Measurements from ENCODE around the gene METTL18. TPM values are rescaled to one million over a fixed set of nuclear protein-coding genes. Genes with fewer than 3 reads are reported as not detected.
"Not testable (repeated sequence)": the region's sequence is repeated elsewhere in the genome, so short reads cannot be mapped to it uniquely, and the experiment has no call there.

The METTL18 gene
- total RNA-seq, 2 experiments from 2014 or later: 11.6 to 13.3 TPM

DNA sequence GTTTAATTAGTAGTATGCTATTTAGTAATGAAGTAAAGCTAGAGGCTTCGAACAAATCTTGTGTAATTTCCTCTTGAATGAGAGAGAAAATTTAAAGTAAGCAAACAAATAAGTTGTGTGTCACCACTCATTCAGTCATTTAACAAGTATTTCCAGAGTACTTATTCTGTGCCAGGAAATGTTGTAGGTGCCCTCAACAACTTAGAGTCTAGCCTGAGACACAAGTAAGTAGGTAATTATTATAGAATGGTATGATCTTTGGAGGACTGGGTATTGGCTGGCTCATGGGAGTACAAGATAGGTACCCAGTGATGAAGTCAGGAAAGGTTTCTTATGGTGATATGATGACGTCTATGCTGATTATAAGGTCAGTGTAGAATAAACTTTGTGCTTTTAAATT, 17.4 kb upstream of the METTL18 start:
- POLR2A ChIA-PET: no interaction called here
- intact Hi-C loops (cut with DNase I, micrococcal nuclease): loop anchor here in 1 of 2 experiments (10.0 kb wide), 1 partner anchor 63 kb away; no protein-coding TSS in a partner anchor
- Mint-ChIP-seq H3K4me1 (no peaks in the 10 kb centered on the region), H3K27me3 (no peaks in the 10 kb centered on the region), H3K36me3 (ENCODE audit: low read depth) (peaks cover 41% of the 10 kb centered on the region), H3K9me3 (ENCODE audit: low read depth) (no peaks in the 10 kb centered on the region), H3K27ac (no peak overlapping the region), H3K4me3 (no peak overlapping the region)
- no peak for DNase-seq
- CTCF ChIA-PET: no interaction called here
- no peak for ATAC-seq

DNA sequence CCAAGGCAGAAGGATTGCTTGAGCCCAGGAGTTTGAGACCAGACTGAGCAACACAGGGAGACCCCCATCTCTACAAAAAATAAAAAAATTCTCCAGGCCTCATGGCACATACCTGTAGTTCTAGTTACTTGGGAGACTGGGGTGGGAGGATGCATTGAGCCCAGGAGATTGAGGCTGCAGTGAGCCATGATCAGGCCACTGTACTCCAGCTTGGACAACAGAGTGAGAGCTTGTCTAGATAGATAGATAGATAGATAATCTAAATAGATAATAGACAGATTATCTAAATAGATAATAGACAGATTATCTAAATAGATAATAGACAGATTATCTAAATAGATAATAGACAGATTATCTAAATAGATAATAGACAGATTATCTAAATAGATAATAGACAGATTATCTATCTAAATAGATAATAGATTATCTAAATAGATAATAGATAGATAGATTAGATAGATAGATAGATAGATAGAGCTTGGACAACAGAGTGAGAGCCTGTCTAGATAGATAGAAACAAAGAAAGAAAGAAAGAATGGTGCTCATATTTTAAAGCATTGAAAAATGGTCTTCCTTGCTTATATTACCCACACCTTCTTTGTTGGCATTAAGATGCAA, 16.8 kb upstream of the METTL18 start:
- CTCF ChIA-PET: interaction anchor here (0.6 kb wide), 1 partner anchor 263 kb away, joined by 3 read pairs; no protein-coding TSS in a partner anchor

DNA sequence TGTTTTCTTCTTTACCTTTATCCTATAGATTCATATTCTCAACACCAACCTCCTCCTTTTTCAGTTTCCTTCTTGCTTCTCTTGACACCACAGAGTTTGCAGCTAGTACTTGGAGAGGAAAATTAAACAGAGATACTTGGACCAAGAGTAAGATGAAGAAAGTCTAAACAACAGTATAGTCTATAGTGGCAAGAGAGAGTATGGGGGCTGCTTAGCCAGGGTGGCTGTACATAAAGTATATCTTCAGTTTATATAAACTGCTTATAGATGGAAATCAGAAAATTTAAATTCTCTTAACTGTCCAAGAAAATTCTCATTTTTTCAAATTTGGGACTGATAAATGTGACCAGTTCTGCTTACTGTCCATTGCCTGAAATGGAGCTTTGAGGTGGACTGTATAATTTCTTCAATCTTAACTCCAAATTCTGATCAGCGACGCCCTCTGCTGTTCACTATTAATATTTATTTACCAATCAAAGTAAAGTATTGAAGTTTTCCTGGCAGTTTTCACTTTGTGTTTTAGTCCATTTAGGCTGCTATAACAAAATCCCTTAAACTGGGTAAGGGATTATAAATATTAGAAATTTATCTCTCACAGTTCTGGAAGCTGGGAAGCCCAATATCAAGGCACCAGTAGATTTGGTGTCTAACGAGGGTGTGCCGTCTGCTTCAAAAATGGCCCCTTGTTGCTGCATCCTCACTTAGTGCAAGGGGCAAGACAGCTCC, 14.8 kb upstream of the METTL18 start:
- Mint-ChIP-seq H3K4me3 (no peak overlapping the region), H3K4me1 (no peaks in the 10 kb centered on the region), H3K27me3 (no peaks in the 10 kb centered on the region), H3K27ac (no peak overlapping the region), H3K9me3 (ENCODE audit: low read depth) (no peaks in the 10 kb centered on the region), H3K36me3 (ENCODE audit: low read depth) (peaks cover 36% of the 10 kb centered on the region)
- ChIA-PET POLR2A (interaction anchor here (0.9 kb wide), 1 partner anchor 14 kb away, joined by 3 read pairs; a partner anchor contains a TSS), CTCF (interaction anchor here (0.5 to 1.7 kb wide), 23 partner anchors 8 to 1487 kb away, joined by 3 to 11 read pairs (median 4); partner anchors contain the start of genes F5 and METTL18)
- intact Hi-C loops (cut with DNase I, micrococcal nuclease): loop anchor here (2.0 to 10.0 kb wide), 3 partner anchors 65 to 343 kb away; no protein-coding TSS in a partner anchor
- ATAC-seq (no peak), DNase-seq (peak; percentile 24)

More for the DNA sequence above, 16.8 kb upstream of the METTL18 start:
- ATAC-seq; POLR2A ChIA-PET; DNase-seq; H3K27me3 Mint-ChIP-seq; H3K4me3 Mint-ChIP-seq; H3K9me3 Mint-ChIP-seq (ENCODE audit: low read depth); H3K27ac Mint-ChIP-seq; H3K4me1 Mint-ChIP-seq: not testable (repeated sequence)
- intact Hi-C loops (cut with DNase I, micrococcal nuclease): loop anchor here in 1 of 2 experiments (10.0 kb wide), 1 partner anchor 63 kb away; no protein-coding TSS in a partner anchor
- H3K36me3 Mint-ChIP-seq (ENCODE audit: low read depth): peaks cover 43% of the 10 kb centered on the region

DNA sequence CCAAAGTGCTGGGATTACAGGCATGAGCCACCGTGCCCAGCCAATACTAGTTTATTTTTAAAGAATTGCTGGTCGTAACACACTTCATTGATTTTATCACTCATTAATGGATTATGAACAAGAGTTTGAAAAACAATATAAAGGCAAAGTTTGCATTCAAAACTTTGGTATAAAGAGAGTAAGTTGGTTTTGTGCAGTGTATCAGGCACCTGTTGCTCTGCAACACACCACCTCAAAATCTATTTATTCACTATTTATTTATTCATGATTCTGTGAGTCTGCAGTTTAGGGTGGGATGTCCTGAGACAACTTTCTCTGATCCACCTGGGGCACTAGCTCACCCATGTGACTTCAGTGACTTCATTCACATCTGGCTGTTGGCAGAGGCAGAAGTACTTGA, 10.2 kb upstream of the METTL18 start:
- intact Hi-C loops (cut with DNase I, micrococcal nuclease): no loop called here
- no peak for DNase-seq
- no peak overlapping the region for H3K27ac Mint-ChIP-seq
- H3K36me3 Mint-ChIP-seq (ENCODE audit: low read depth): peaks cover 38% of the 10 kb centered on the region
- H3K9me3 Mint-ChIP-seq (ENCODE audit: low read depth): no peaks in the 10 kb centered on the region
- ATAC-seq: no peak
- no peaks in the 10 kb centered on the region for H3K4me1 Mint-ChIP-seq
- no peak overlapping the region for H3K4me3 Mint-ChIP-seq
- H3K27me3 Mint-ChIP-seq: no peaks in the 10 kb centered on the region
- CTCF ChIA-PET: no interaction called here
- POLR2A ChIA-PET: no interaction called here

DNA sequence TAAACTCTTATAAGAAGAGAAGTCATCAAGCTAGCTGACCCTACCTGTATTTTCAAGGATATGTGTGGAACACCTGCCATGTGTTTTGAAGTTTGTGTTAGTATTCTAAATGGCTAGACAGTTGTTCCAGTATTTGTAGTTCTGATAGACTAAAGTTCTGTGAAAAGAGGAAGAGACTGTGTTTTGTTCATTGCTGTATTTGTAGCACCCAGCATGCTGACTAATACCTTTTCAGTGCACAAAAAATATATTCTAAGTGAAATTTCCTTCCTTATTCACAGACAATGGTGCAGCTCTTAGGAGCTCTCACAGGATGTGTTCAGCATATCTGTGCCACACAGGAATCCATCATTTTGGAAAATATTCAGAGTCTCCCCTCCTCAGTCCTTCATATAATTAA, 8.2 kb upstream of the METTL18 start:
- no peak overlapping the region for H3K27ac Mint-ChIP-seq
- no peak for DNase-seq
- H3K27me3 Mint-ChIP-seq: no peaks in the 10 kb centered on the region
- no peaks in the 10 kb centered on the region for H3K9me3 Mint-ChIP-seq (ENCODE audit: low read depth)
- POLR2A ChIA-PET: no interaction called here
- peaks cover 34% of the 10 kb centered on the region for H3K36me3 Mint-ChIP-seq (ENCODE audit: low read depth)
- no peak overlapping the region for H3K4me3 Mint-ChIP-seq
- CTCF ChIA-PET: interaction anchor here (1.6 kb wide), 1 partner anchor 217 kb away, joined by 5 read pairs; the partner anchor contains the start of gene F5
- intact Hi-C loops (cut with DNase I, micrococcal nuclease): no loop called here
- H3K4me1 Mint-ChIP-seq: peaks cover 4% of the 10 kb centered on the region
- no peak for ATAC-seq

DNA sequence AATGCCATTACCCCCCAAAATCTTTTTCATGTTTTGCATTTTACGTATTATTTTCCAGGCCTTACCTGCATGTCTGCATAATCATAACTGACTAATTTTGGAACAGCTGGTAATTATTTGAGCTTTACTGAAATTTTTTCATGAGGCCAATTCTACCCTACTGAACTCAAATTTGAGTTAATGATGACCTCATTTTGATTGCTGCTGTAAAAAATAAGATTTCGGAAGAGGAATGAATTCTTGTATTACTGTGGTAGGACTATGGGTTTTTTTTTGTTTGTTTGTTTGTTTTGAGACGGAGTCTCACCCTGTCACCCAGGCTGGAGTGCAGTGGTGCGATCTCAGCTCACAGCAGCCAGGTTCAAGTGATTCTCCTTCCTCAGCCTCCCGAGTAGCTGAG, 2.6 kb upstream of the METTL18 start:
- Mint-ChIP-seq H3K4me1 (peaks cover 35% of the 10 kb centered on the region), H3K9me3 (ENCODE audit: low read depth) (no peaks in the 10 kb centered on the region), H3K27me3 (no peaks in the 10 kb centered on the region), H3K4me3 (no peak overlapping the region), H3K27ac (no peak overlapping the region), H3K36me3 (ENCODE audit: low read depth) (peaks cover 35% of the 10 kb centered on the region)
- DNase-seq (no peak), ATAC-seq (no peak)
- ChIA-PET POLR2A (no interaction called here), CTCF (interaction anchor here (0.7 to 3.4 kb wide), 5 partner anchors 9 to 210 kb away, joined by 3 to 11 read pairs (median 4); no protein-coding TSS in a partner anchor)
- intact Hi-C loops (cut with DNase I, micrococcal nuclease): loop anchor here in 1 of 2 experiments (10.0 kb wide), 1 partner anchor 278 kb away; the partner anchor contains the start of gene KIFAP3

DNA sequence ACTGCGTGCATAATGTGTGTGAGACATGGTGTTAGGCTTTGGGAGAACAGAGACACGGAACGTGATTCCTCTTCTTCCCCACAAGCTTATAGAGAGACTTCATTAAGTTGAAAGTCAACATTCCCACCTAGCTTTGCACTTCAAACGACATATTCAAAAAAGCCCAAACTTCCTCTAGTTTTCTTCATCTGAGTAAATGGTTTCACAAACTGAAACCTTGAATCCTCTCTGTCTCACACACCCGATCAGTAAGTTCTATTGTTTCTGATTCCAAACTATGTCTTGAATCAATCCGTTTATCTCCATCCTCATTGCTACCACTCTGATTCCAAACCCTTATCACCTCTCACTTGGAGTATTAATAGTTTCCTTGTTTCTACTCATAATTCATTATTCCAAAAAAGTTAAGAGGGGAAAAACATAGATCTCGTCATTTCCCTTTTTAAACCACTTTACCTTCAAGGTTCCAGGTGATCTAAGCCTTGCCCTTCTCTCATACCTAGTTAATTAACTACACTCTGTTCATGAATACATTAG, 1.6 kb upstream of the METTL18 start:
- DNase-seq: no peak
- H3K27me3 Mint-ChIP-seq: no peaks in the 10 kb centered on the region
- intact Hi-C loops (cut with DNase I, micrococcal nuclease): loop anchor here in 1 of 2 experiments (10.0 kb wide), 1 partner anchor 278 kb away; the partner anchor contains the start of gene KIFAP3
- POLR2A ChIA-PET: interaction anchor here (1.4 kb wide), 1 partner anchor 210 kb away, joined by 4 read pairs; the partner anchor contains the start of gene F5
- H3K36me3 Mint-ChIP-seq (ENCODE audit: low read depth): peaks cover 43% of the 10 kb centered on the region
- CTCF ChIA-PET: interaction anchor here (0.9 to 3.4 kb wide), 6 partner anchors 10 to 1517 kb away, joined by 3 to 11 read pairs (median 8); partner anchors contain the start of gene F5
- H3K27ac Mint-ChIP-seq: peak overlapping the region; percentile 98
- peaks cover 45% of the 10 kb centered on the region for H3K4me1 Mint-ChIP-seq
- H3K9me3 Mint-ChIP-seq (ENCODE audit: low read depth): no peaks in the 10 kb centered on the region
- ATAC-seq: no peak
- H3K4me3 Mint-ChIP-seq: peak overlapping the region; percentile 96

DNA sequence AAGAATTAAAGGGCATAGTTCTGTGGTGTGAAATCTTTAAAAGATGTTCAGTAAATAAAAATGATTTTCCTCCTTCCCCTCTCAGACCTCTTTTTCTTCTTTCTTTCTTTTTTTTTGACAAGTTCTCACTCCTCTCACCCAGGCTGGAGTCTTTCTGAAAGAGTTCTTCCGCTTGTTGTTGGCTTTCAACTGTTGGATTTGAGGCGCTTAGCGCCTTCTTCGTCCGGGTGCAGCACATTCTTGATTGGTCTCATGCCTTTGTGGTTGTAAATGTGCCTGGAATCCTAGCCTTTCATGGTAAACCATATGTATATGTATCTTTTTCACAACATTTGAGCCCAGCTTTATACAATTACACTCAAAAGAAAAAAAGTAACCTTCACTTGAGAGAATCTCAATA, 980 bp upstream of the METTL18 start:
- POLR2A ChIA-PET: interaction anchor here (0.7 to 1.4 kb wide), 4 partner anchors 9 to 736 kb away, joined by 3 to 6 read pairs (median 4); partner anchors contain the start of genes F5 and GORAB
- H3K27ac Mint-ChIP-seq: peak overlapping the region; percentile 98
- no peak for ATAC-seq

DNA sequence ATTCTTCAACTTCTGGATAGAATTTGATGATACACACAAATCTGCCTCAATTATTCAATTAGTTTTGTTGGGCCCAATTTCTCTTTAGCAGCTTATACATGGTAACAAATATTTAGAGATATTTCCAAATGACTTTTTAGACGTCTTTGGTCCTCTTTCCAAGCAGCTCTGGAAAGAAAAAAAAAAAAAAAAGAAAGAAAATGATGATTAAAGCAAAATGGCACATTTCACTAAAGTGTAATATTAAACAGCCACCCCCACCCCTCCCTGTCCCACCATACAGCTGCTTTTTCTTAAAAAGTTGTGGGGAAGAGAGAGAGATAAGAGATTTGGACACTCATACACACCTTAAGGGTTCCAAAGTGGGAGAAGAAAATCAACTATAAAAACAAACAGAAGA, 977 bp downstream of the METTL18 start:
- ChIA-PET POLR2A (interaction anchor here (0.7 kb wide), 1 partner anchor 34 kb away, joined by 7 read pairs; no protein-coding TSS in a partner anchor), CTCF (interaction anchor here (0.6 to 1.6 kb wide), 8 partner anchors 16 to 307 kb away, joined by 3 to 7 read pairs (median 4); no protein-coding TSS in a partner anchor)
- ATAC-seq (no peak), DNase-seq (no peak)
- Mint-ChIP-seq H3K27ac (peak overlapping the region; percentile 98), H3K4me1 (peaks cover 45% of the 10 kb centered on the region), H3K4me3 (peak overlapping the region; percentile 96), H3K36me3 (ENCODE audit: low read depth) (peaks cover 39% of the 10 kb centered on the region), H3K27me3 (no peaks in the 10 kb centered on the region), H3K9me3 (ENCODE audit: low read depth) (no peaks in the 10 kb centered on the region)
- intact Hi-C loops (cut with DNase I, micrococcal nuclease): loop anchor here (1.0 to 10.0 kb wide), 12 partner anchors 81 to 1987 kb away; partner anchors contain the start of genes KIFAP3 (in 2 of the 2), NME7 (in 2 of the 2), SELL (in 2 of the 2) and BLZF1 (in 1 of the 2)

More for the DNA sequence above, 980 bp upstream of the METTL18 start:
- Mint-ChIP-seq H3K27me3 (no peaks in the 10 kb centered on the region), H3K36me3 (ENCODE audit: low read depth) (peaks cover 45% of the 10 kb centered on the region), H3K4me3 (peak overlapping the region; percentile 96), H3K9me3 (ENCODE audit: low read depth) (no peaks in the 10 kb centered on the region), H3K4me1 (peaks cover 46% of the 10 kb centered on the region)
- CTCF ChIA-PET: interaction anchor here (0.7 to 3.4 kb wide), 8 partner anchors 11 to 1518 kb away, joined by 3 to 11 read pairs (median 5); partner anchors contain the start of gene F5
- peak; percentile 22 for DNase-seq
- intact Hi-C loops (cut with DNase I, micrococcal nuclease): loop anchor here (1.0 to 10.0 kb wide), 6 partner anchors 96 to 1985 kb away; partner anchors contain the start of genes KIFAP3 (in 2 of the 2), F5 (in 1 of the 2) and METTL13 (in 1 of the 2)

DNA sequence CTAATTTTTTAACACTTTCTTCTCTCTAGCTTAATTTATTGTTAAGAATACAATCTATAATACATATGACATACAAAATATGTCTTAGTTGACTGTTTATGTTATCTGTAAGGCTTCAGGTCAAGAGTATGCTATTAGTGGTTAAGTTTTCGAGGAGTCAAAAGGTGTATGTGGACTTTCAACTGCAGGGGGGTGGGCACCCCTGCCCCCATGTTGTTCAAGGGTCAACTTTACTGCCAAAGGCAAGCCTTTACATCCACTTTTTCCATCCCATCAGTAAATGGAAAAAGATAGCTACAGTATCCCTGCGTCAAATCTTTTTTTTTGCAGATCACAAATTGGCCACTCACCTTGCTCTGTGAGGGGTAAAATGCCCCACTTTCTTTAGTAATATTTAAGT, 6.3 kb downstream of the METTL18 start:
- Mint-ChIP-seq H3K9me3 (ENCODE audit: low read depth) (no peaks in the 10 kb centered on the region), H3K36me3 (ENCODE audit: low read depth) (peaks cover 20% of the 10 kb centered on the region), H3K27ac (no peak overlapping the region), H3K4me1 (peaks cover 22% of the 10 kb centered on the region), H3K4me3 (no peak overlapping the region), H3K27me3 (peaks cover 20% of the 10 kb centered on the region)
- ChIA-PET CTCF (no interaction called here), POLR2A (no interaction called here)
- ATAC-seq (no peak), DNase-seq (no peak)
- intact Hi-C loops (cut with DNase I, micrococcal nuclease): no loop called here

DNA sequence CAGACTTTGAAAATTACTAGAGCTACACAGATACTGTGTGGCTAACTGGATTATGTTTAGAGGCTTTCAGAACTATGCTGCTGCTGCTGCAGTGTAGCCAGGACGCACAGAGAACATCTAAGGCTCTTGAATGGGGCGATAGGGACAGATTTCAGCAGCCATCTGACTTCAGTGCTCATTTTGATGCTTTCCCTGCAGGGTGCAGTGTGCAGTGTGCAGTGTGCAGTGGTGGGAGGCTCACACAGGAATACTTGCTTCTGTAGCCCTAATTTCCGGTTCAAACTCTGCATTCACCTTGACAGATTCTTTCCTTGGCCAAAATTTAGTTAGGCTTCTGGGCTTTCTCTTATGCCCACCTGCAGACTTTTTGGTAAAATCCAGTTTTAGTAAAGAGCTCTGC, 7.7 kb downstream of the METTL18 start:
- Mint-ChIP-seq H3K9me3 (ENCODE audit: low read depth) (no peaks in the 10 kb centered on the region), H3K4me1 (peaks cover 8% of the 10 kb centered on the region), H3K4me3 (no peak overlapping the region), H3K36me3 (ENCODE audit: low read depth) (peaks cover 8% of the 10 kb centered on the region), H3K27me3 (peaks cover 26% of the 10 kb centered on the region), H3K27ac (no peak overlapping the region)
- intact Hi-C loops (cut with DNase I, micrococcal nuclease): no loop called here
- ChIA-PET CTCF (interaction anchor here (0.7 to 1.3 kb wide), 2 partner anchors 75 to 195 kb away, joined by 3 to 4 read pairs; no protein-coding TSS in a partner anchor), POLR2A (interaction anchor here (0.9 kb wide), 1 partner anchor 8 kb away, joined by 3 read pairs; no protein-coding TSS in a partner anchor)
- ATAC-seq (no peak), DNase-seq (no peak)

Measured in activated CD4-positive, alpha-beta T cell treated with anti-CD3 and anti-CD28 coated beads for 36 hours (primary cell).